Fibroblast of gingiva (primary cell): Measurements from ENCODE around the gene SEMA5A.

ENCODE experiments used
- DNase-seq: peaks from one replicate; pipeline ENCODE4 v3.0.0-alpha.2; 2011; ENCODE audit warnings: low read depth

Gene SEMA5A

DNA sequence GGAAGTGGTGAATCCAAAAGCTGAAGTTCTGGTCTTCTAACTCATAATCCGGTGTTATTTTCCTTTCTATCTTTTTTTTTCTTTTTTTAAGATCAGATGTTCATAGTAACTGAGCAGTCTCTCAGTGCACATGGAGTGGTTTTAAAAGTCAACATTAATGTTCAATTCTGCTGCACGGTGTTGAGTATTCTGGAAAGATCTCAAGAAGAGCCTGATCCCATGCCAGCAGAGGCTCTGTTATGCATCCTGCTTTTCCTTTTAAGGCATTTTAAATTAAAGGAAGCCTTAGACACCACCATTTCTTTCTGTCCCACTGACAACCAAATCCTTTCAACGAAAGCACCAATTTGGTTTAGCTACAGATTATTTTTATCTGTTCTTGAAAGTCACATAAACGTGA, 33.4 kb downstream of the SEMA5A start:
- DNase-seq, result peak; percentile 36

DNA sequence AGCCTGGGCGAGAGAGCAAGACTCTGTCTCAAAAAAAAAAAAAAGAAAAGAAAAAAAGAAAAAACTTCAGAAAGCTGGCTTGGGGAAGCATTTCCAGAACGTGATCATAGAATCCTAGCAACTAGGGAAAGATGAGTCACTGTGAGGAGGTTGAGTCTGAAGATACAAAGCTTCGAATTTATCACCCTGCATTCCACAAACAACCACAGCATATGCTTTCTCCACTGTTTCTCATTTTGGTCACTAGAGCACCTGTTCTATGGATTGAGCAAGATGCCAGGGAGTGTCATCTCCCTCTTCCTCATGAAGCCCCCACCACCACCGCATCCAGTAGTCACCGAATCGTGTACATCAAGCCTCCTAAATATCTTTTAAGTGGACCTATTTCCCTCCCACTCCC, 37.9 kb downstream of the SEMA5A start:
- DNase-seq, result no peak

GRCh38 chr5:9505225-9505624, 40.6 kb downstream of the SEMA5A start:
- no peak for DNase-seq

GRCh38 chr5:9502864-9503263, 43.0 kb downstream of the SEMA5A start:
- no peak for DNase-seq

- peak; percentile 29 for DNase-seq
Observed at GRCh38 chr5:9502050-9502834, 43.6 kb downstream of the SEMA5A start.

DNA sequence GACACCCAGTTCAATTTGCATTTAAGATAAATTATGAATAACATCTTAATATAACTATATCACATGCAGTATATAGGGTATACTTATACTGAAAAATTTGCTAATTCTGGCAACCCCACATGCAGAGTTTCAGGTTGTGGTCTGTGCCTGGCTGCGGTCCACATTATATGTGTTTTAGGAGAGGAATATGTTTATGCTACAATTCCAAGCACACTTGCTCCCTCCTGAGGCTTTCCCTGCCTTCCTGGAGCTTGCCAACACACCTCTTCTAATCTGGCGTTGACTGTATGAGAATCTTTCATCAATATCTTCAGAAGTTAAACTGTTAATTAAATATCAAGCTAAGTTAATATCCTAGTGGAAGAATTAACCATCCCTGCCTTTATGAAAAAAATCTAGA, 45.2 kb downstream of the SEMA5A start:
- DNase-seq, result no peak

DNA sequence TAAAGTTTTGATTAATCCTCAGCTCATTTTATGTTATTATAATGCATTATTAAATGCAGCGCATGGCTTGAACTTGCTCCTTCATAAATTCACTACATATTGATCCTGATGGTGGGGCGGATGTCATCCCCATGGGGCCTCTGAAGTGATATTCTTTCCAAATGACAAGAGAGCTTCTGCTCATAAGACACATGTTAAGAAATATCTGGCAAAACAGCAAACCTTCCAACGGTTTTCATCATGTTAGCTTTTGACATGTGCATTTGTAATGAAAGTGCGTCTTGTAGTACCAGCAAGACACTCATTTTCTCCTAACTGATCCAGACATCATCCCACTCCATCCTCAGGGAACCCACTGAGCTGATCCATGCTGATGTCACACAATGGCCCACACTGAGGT, 45.7 kb downstream of the SEMA5A start:
- no peak for DNase-seq

GRCh38 chr5:9499498-9499876, 46.4 kb downstream of the SEMA5A start:
- no peak for DNase-seq

GRCh38 chr5:9498541-9499497, 47.1 kb downstream of the SEMA5A start:
- DNase-seq, result no peak

- no peak for DNase-seq
Observed at GRCh38 chr5:9497347-9497746, 48.5 kb downstream of the SEMA5A start.

DNA sequence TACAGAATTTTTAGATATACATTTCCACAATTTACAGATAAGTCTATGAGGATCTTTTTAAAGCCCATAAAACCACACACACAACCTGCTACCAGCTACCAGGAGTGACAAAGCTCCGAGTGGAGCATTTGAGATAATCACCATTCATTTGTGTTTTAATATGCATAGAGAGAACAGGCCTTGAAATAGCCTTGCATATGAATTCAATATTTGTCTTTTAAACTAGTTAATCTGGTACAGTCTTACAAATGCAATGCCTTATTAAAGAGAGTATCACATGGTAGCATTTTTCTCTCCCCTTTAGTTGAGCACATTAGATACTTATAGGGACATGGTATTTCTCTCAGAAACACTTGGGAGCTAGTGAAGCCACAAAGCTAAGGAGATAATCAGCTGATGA, 49.1 kb downstream of the SEMA5A start:
- DNase-seq, result no peak

DNA sequence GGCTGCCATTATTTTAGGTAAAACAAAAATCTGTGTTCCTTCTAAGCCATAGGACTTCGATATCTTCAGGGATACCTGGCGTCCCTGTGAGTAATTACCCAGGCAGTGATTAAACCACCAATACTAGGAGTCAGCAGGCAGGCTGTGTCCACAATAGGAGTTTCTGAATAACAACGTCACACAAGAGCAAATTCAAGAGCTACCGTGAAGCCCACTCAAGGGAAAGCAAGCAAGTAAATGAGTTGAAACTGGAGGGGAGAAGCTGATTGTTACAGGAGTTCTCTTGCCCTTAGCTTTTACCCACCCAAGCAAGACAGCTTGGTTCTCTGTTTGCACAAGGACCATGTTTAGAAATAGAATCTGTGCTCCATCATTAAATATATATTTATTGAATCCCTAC, 50.8 kb downstream of the SEMA5A start:
- DNase-seq, result no peak

- DNase-seq, result no peak
Observed at GRCh38 chr5:9494301-9494700, 51.6 kb downstream of the SEMA5A start.

GRCh38 chr5:9490494-9491097, 55.3 kb downstream of the SEMA5A start:
- DNase-seq, result no peak

DNA sequence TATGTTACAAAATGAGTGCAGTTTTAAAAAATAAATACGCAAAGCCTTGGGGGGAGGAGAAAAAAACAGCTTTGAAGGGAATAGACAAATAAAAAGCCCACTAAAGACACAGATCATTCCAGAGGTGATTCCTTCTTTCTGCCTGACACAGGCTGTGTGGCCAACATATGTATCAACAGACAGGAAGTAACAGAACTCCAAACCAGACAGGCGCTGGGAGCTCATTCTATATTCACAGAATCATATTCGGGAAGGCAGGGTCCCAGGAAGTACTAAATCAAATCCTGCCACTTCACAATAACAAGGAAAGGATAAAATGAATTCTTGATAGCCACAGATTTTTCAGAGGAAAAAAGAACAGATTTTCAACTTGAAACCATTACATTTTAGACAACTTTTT, 62.1 kb downstream of the SEMA5A start:
- no peak for DNase-seq

DNA sequence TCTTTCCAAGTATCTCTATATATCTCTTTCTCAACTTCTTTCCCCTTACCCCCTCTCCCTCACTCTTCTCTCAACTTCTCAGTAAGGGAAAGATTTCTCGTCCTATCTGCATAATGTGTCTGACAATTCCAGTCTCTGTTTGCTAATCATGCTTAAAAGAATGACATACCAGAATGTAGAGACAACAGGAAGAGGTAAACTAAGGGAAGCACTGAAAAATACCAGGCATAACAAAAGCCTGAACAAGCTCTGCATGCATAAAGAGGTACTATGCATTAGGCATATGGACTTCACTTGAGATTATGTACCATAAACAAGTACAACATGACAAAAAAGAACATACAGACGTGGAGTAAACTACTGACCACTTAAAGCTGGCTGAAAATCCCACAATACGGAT, 62.6 kb downstream of the SEMA5A start:
- no peak for DNase-seq

- DNase-seq, result no peak
Observed at GRCh38 chr5:9482381-9482780, 63.5 kb downstream of the SEMA5A start.

- DNase-seq, result no peak
Observed at GRCh38 chr5:9480499-9480898, 65.4 kb downstream of the SEMA5A start.

DNA sequence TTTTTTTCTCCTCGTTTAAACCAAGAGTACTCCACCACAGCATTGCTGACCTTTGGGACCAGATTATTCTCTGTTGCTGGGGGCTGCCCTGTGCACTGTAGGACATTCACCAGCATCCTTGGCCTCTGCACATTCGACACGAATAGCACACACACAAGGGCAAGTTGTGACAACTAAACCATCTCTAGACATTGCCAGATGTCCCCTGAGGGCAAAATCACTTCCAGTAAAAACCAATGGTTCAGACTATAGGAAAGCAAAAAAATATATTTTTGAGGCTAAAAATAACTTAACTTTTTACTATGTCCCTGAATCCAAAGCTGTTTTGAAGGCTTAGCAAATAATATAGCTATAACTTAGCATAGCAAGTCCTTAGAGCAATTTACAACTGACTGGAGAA, 65.9 kb downstream of the SEMA5A start:
- DNase-seq, result no peak

GRCh38 chr5:9479361-9479760, 66.5 kb downstream of the SEMA5A start:
- DNase-seq, result peak; percentile 94

DNA sequence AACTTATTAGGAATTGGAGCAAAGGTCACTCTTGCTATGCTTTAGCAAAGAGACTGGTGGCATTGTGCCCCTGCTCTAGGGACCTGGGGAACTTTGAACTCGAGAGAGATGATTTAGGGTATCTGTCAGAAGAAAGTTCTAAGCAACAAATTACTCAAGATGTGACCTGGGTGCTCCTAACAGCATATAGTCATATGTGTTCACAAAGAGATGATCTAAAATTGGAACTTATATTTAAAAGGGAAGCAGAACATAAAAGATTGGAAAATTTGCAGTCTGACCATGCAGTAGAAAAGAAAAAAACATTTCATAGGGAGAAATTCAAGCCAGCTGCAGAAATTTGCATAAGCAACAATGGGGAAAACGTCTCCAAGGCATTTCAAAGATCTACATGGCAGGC, 68.3 kb downstream of the SEMA5A start:
- DNase-seq, result no peak

DNA sequence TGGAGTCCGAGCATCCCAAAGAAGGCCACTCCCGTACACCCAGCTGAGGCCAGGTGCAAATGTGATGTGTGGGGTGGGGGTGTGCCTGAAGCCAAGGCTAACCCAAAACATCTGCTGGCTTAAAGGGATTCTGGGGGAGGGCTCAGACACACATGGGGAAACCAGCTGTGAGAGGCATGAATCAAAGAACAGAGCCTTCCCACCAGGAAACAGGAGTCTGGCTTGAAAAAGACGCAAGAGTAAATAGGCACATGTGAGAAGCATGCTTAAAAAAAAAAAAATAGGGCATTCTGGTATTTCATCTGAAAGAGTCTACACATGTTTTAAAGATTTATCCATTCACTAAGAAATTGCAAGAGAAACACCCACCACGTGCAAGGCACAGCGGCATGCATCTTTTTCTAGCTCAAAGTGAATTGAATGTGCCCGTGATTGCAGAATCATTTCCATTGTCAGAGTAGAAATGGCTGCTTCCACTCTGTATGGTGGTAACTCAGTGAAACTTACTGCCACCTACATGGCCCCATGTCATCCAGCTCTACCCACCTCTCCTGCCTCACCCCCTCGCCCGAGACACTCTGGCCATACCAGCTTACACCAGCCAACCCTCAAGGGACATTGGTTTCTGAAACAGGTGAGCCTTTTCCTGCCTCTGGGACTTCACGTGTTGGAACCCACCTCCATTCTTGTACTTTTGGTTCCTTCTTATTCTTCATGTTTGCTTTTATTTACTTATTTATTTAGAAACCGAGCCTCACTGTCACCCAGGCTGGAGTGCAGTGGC, 71.5 kb downstream of the SEMA5A start:
- no peak for DNase-seq
